ENCODE data around the gene NALF2. TPM values are rescaled to one million over a fixed set of nuclear protein-coding genes. Genes with fewer than 3 reads are reported as not detected.

NALF2 gene
- polyA plus RNA-seq, 1 donor from 2014 or later: not detected

- Mint-ChIP-seq H3K4me3 (no peak overlapping the region), H3K4me1 (peaks cover 0 to 1% (median 0%) of the 10 kb centered on the region in 3 donors), H3K36me3 (no peaks in the 10 kb centered on the region), H3K9me3 (no peaks in the 10 kb centered on the region), H3K27ac (no peak overlapping the region), H3K27me3 (peaks cover 17% of the 10 kb centered on the region)
These were observed 3.3 kb downstream of the NALF2 start for GRCh38 chrX:69507500-69507789.

DNA sequence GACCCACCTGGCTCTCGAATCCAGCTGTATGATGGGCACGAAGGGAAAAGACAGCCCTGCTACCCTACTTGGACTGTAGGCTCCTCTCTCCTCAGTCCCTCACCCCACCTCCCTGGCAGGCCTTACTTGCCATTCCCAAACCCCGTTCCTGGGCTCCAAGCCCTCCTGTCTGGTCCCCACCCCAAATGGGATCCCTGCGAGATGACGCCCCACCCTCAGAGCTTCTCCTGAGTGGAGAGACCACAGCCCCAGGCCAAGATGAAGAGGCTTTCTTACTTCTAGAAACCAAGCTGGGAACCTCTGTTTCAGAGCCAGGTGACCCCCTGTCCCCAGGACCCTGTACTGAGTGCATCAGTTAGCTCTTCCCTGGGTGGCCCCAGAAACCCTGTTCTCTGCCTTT is 4.5 kb downstream of the NALF2 start:
- peaks cover 17% of the 10 kb centered on the region for H3K27me3 Mint-ChIP-seq
- H3K9me3 Mint-ChIP-seq: no peaks in the 10 kb centered on the region
- no peak overlapping the region for H3K27ac Mint-ChIP-seq
- peaks cover 0 to 1% (median 0%) of the 10 kb centered on the region in 3 donors for H3K4me1 Mint-ChIP-seq
- no peaks in the 10 kb centered on the region for H3K36me3 Mint-ChIP-seq
- H3K4me3 Mint-ChIP-seq: no peak overlapping the region

- H3K4me1 Mint-ChIP-seq: no peaks in the 10 kb centered on the region
- H3K27ac Mint-ChIP-seq: no peak overlapping the region
- no peaks in the 10 kb centered on the region for H3K36me3 Mint-ChIP-seq
- no peaks in the 10 kb centered on the region for H3K9me3 Mint-ChIP-seq
- no peak overlapping the region for H3K4me3 Mint-ChIP-seq
- H3K27me3 Mint-ChIP-seq: peaks cover 17% of the 10 kb centered on the region
These were observed 6.1 kb downstream of the NALF2 start for GRCh38 chrX:69510137-69510715.

DNA sequence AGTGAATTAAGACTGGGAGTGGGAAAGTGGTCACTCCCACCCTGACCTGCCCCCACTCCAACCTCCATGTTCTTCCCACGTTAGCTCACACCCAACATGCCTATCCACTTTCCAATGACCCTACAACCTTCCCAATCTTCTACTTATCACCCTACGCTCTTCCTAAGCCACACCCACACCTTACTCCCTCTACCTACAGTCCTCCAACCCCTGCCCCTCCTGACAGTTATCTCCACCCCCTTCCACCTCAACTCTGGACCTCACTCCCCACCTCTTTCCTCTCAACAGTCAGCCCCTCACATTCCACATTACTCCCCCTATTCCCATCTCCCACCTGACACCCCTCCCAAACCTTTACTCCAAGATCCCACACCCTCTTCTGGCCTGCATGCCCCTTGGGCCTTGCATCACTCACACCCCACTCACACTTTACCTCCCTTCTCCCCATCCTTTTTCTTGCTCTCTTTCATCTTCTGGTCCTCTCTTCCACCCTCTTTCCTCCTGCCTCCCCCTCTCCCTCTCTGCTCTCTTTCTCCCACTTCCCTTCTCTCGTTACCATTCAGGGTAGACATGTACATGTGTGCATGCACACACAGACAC is 6.9 kb downstream of the NALF2 start:
- Mint-ChIP-seq H3K4me1 (no peaks in the 10 kb centered on the region), H3K36me3 (no peaks in the 10 kb centered on the region), H3K9me3 (no peaks in the 10 kb centered on the region), H3K27me3 (peaks cover 13% of the 10 kb centered on the region), H3K27ac (no peak overlapping the region), H3K4me3 (no peak overlapping the region)

DNA sequence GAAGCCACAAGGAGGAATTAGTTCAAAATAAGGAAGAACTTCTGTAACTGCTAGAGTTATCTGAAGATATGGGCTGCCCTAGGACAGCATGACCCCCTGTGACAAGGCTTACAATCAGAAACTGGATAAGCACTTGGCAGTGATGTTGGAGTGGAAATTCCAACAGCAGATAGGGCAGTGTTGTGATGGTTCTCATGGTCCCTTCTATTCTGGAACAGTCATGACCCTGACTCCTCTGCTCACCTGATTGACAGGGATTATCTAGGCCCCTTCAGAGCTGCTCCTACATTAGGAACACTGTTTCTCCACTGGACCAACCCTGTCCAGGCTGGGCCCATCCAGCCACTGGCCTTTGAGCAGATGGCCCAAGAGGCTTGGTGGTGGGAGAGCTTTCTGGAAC is 17.9 kb downstream of the NALF2 start:
- Mint-ChIP-seq H3K4me3 (no peak overlapping the region), H3K9me3 (no peaks in the 10 kb centered on the region), H3K27me3 (peaks cover 4% of the 10 kb centered on the region), H3K36me3 (no peaks in the 10 kb centered on the region), H3K27ac (no peak overlapping the region), H3K4me1 (no peaks in the 10 kb centered on the region)

DNA sequence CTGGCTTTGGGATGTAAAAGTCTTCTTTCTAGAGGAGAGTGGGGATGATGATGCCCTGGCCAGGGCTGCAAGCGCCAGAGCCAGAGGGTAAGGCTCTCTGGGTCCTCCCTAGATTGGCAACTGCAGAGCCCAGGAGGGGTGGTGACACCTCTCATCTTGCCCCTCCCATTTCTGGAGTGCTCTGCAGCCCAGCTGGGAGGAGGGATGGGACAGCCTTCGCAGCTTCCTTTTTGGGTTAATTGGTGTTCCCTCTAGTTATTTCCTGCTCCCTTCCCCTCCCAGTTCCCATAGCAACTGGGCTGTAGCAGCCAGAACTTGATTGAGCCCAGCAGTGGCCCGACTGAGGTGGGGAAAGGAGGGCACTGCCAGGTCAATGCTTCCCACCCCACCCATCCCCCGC is 19.2 kb downstream of the NALF2 start:
- Mint-ChIP-seq H3K4me3 (no peak overlapping the region), H3K27ac (no peak overlapping the region), H3K4me1 (no peaks in the 10 kb centered on the region), H3K36me3 (no peaks in the 10 kb centered on the region), H3K27me3 (peaks cover 4% of the 10 kb centered on the region), H3K9me3 (no peaks in the 10 kb centered on the region)

GRCh38 chrX:69524781-69525363 is 20.7 kb downstream of the NALF2 start:
- H3K9me3 Mint-ChIP-seq: no peaks in the 10 kb centered on the region
- no peaks in the 10 kb centered on the region for H3K36me3 Mint-ChIP-seq
- no peak overlapping the region for H3K4me3 Mint-ChIP-seq
- no peaks in the 10 kb centered on the region for H3K4me1 Mint-ChIP-seq
- no peak overlapping the region for H3K27ac Mint-ChIP-seq
- H3K27me3 Mint-ChIP-seq: peaks cover 4% of the 10 kb centered on the region

- no peaks in the 10 kb centered on the region for H3K36me3 Mint-ChIP-seq
- no peaks in the 10 kb centered on the region for H3K4me1 Mint-ChIP-seq
- no peak overlapping the region for H3K27ac Mint-ChIP-seq
- no peak overlapping the region for H3K4me3 Mint-ChIP-seq
- H3K9me3 Mint-ChIP-seq: no peaks in the 10 kb centered on the region
- no peaks in the 10 kb centered on the region for H3K27me3 Mint-ChIP-seq
These were observed 26.2 kb downstream of the NALF2 start for GRCh38 chrX:69530306-69530705.

- H3K4me3 Mint-ChIP-seq: no peak overlapping the region
- H3K4me1 Mint-ChIP-seq: no peaks in the 10 kb centered on the region
- no peak overlapping the region for H3K27ac Mint-ChIP-seq
- H3K36me3 Mint-ChIP-seq: no peaks in the 10 kb centered on the region
- no peaks in the 10 kb centered on the region for H3K9me3 Mint-ChIP-seq
- H3K27me3 Mint-ChIP-seq: no peaks in the 10 kb centered on the region
These were observed 27.1 kb downstream of the NALF2 start for GRCh38 chrX:69531031-69531755.

- H3K4me1 Mint-ChIP-seq: peaks cover 5 to 10% (median 6%) of the 10 kb centered on the region in 3 donors
- H3K27ac Mint-ChIP-seq: no peak overlapping the region
- H3K4me3 Mint-ChIP-seq: no peak overlapping the region
- no peaks in the 10 kb centered on the region for H3K9me3 Mint-ChIP-seq
- peaks cover 9% of the 10 kb centered on the region for H3K27me3 Mint-ChIP-seq
- H3K36me3 Mint-ChIP-seq: no peaks in the 10 kb centered on the region
These were observed 31.5 kb downstream of the NALF2 start for GRCh38 chrX:69535661-69536060.

DNA sequence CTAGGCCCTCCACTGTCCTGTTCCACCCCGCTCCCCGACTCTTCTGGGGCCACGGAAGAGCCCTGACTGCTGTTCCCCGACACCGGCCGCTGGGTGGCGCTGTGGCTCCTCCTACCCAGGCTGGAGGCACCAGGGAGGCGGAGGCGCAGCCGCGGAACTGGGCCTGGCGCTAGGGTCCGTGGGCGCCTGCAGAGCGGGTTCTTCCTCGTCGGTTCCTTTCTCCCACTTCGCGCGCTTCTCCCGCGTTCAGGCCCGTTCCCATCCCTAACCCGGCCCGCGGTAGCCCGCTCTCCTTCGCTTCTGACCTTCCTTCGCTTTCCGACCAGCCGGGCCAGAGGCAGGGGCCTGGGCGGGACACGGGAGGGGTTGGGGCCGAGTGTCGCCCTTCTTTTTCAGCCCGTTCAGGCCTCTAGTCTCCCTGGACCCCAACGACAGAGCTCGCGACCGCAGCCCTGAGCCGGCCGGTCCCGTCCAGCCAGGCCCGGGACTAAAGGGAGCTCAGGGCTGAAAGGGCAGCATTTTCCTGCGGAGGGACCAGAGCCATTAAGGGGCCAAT is 34.3 kb downstream of the NALF2 start:
- Mint-ChIP-seq H3K27me3 (peaks cover 9% of the 10 kb centered on the region), H3K4me3 (peak overlapping the region in 2 of 4 donors; percentile 53 to 78), H3K9me3 (no peaks in the 10 kb centered on the region), H3K36me3 (no peaks in the 10 kb centered on the region), H3K4me1 (peaks cover 5 to 10% (median 6%) of the 10 kb centered on the region in 3 donors), H3K27ac (no peak overlapping the region)

GRCh38 chrX:69539437-69539836 is 35.3 kb downstream of the NALF2 start:
- Mint-ChIP-seq H3K27me3 (peaks cover 9% of the 10 kb centered on the region), H3K4me1 (peaks cover 5 to 10% (median 6%) of the 10 kb centered on the region in 3 donors), H3K36me3 (no peaks in the 10 kb centered on the region), H3K4me3 (peak overlapping the region in 1 of 4 donors; percentile 61), H3K27ac (no peak overlapping the region), H3K9me3 (no peaks in the 10 kb centered on the region)

- peaks cover 6 to 10% (median 8%) of the 10 kb centered on the region in 3 donors for H3K4me1 Mint-ChIP-seq
- H3K9me3 Mint-ChIP-seq: peaks cover 0 to 2% (median 0%) of the 10 kb centered on the region in 3 donors
- H3K36me3 Mint-ChIP-seq: peaks cover 2% of the 10 kb centered on the region
- peaks cover 9% of the 10 kb centered on the region for H3K27me3 Mint-ChIP-seq
- H3K4me3 Mint-ChIP-seq: no peak overlapping the region
- H3K27ac Mint-ChIP-seq: no peak overlapping the region
These were observed 37.8 kb downstream of the NALF2 start for GRCh38 chrX:69541956-69542355.

GRCh38 chrX:69543572-69543971 is 39.4 kb downstream of the NALF2 start:
- H3K27ac Mint-ChIP-seq: no peak overlapping the region
- peaks cover 6 to 10% (median 8%) of the 10 kb centered on the region in 3 donors for H3K4me1 Mint-ChIP-seq
- H3K36me3 Mint-ChIP-seq: peaks cover 2% of the 10 kb centered on the region

DNA sequence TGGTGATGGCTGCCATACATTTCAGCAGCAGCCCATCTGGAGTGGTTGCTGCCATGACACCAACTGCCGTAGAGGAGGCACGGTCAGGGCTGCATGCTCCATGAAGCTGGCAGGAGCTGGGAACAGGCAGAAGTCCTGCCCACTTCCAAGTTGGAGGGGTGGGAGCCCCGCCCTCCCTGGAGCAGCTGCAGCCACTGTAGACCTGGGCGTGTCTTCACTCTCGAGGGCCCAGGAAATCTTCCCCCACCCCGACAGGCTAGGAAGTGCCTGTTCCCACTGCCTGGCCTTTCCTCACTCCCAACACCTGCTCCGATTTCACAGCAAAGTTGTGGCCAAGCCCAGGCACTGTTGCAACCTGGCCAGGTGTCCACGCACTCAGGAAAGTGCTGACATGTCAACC is 42.3 kb downstream of the NALF2 start:
- Mint-ChIP-seq H3K27me3 (peaks cover 1% of the 10 kb centered on the region), H3K36me3 (peaks cover 2% of the 10 kb centered on the region), H3K4me3 (no peak overlapping the region), H3K27ac (no peak overlapping the region), H3K4me1 (peaks cover 0 to 3% (median 0%) of the 10 kb centered on the region in 3 donors), H3K9me3 (peaks cover 0 to 4% (median 0%) of the 10 kb centered on the region in 3 donors)

More at GRCh38 chrX:69543572-69543971, 39.4 kb downstream of the NALF2 start:
- peaks cover 0 to 4% (median 0%) of the 10 kb centered on the region in 3 donors for H3K9me3 Mint-ChIP-seq
- peaks cover 4% of the 10 kb centered on the region for H3K27me3 Mint-ChIP-seq
- H3K4me3 Mint-ChIP-seq: no peak overlapping the region
